HAP-1 (cell line): Measurements from ENCODE around the gene NID1.

Source experiments
- DNase-seq, 2 experiments: peaks; one replicate each; pipeline ENCODE4 v3.0.0-alpha.2; 2016 to 2020; ENCODE audit warnings: low spot score in 2 of 2
- H3K27me3 ChIP-seq: fragments of 250-450 bp; sonication (Bioruptor Pico); 2 replicates; pipeline ENCODE4 v1.5.1; 2020; ENCODE audit warnings: low read depth, mild to moderate bottlenecking, moderate library complexity
- H3K36me3 ChIP-seq: fragments of 250-450 bp; sonication (Bioruptor Pico); replicated peaks from 2 replicates; pipeline ENCODE4 v1.5.1; 2020; ENCODE audit warnings: mild to moderate bottlenecking
- H3K4me1 ChIP-seq: fragments of 250-450 bp; sonication (Bioruptor Pico); 2 replicates; pipeline ENCODE4 v1.5.1; 2020; ENCODE audit warnings: mild to moderate bottlenecking
- H3K4me3 ChIP-seq: fragments of 250-450 bp; sonication (Bioruptor Pico); 2 replicates; pipeline ENCODE4 v1.5.1; 2020; ENCODE audit warnings: mild to moderate bottlenecking, moderate library complexity
- H3K9me3 ChIP-seq: fragments of 250-450 bp; sonication (Bioruptor Pico); 2 replicates; pipeline ENCODE4 v1.5.1; 2020; ENCODE audit warnings: mild to moderate bottlenecking, moderate library complexity
- in situ Hi-C: fragments of 300-500 bp; cut with MboI; formaldehyde crosslinking; loops from 3 replicates; pipeline ENCODE4 v1.14.3; 2020; ENCODE audit warnings: low sequenced_read_pairs, inconsistent platforms, mixed read lengths

Gene NID1

DNA sequence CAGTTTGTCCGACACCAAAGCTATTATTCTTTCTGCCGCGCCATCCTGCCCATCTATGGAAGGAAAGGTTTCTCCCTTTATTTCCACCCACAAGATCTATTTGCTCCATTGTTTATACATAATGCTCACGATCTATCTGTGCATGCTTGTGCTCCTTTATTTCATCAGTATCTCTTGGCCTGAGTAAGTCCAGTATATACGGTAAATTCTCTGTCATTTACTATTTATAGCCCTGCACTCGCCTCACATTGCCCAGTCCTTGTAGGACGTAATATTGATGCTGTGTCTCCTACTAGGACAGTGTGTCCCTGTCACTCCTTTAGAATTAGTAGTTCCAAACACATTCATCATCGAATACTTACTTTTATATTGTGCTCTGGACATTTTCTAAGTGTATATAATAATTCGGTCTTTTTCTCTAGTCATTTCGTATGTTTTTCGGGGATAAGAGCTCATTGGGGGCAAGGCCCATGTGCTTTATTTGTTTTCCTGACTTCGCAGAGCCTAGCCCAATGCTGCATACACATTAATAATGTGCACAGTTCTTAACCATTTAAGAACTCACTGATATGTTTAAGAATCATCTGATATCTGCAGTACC lies 3.1 kb upstream of the NID1 start:
- DNase-seq: peak in 1 of 2 experiments; percentile 14
- in situ Hi-C loops: no loop called here
- no peaks in the 10 kb centered on the region for H3K27me3 ChIP-seq
- no peaks in the 10 kb centered on the region; the same call in 1 of the 2 replicates for H3K4me1 ChIP-seq
- H3K36me3 ChIP-seq: no peaks in the 10 kb centered on the region
- no peaks in the 10 kb centered on the region for H3K9me3 ChIP-seq
- no peak overlapping the region for H3K4me3 ChIP-seq

DNA sequence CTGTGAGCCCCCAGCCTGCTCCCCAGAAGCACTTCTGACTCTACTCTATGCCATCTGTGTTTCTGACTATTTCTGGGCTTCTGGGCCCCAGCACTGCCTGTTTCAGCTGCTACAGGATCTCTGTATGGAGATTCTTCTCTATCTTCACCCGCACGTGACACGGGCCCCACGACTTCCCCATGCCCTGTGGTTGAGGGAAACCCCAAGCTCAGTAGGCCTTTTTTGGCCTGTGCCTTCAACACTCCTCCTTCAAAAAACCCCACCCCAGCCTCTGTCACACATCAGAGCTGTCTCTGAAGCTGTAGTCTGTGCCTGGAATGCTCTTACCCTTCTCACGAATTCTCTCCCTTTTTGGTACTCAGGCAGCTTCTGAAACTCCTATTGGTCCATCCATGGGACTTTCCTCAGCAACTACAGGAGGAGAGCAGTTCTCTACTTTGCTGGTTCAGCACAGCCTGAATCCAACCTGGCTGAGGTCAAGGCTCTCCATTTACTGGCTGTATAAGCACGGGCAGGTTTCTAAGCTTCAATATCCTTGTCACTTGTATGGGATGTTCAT lies 2.0 kb upstream of the NID1 start:
- no peaks in the 10 kb centered on the region for H3K9me3 ChIP-seq
- in situ Hi-C loops: no loop called here
- no peak for DNase-seq
- H3K27me3 ChIP-seq: no peaks in the 10 kb centered on the region
- no peaks in the 10 kb centered on the region; the same call in 1 of the 2 replicates for H3K4me1 ChIP-seq
- H3K36me3 ChIP-seq: no peaks in the 10 kb centered on the region
- no peak overlapping the region for H3K4me3 ChIP-seq

- Histone ChIP-seq H3K27me3 (no peaks in the 10 kb centered on the region), H3K9me3 (no peaks in the 10 kb centered on the region), H3K4me1 (no peaks in the 10 kb centered on the region; the same call in 1 of the 2 replicates), H3K4me3 (no peak overlapping the region), H3K36me3 (no peaks in the 10 kb centered on the region)
- no peak for DNase-seq
- in situ Hi-C loops: no loop called here
Measured at GRCh38 chr1:236066054-236066453, 1.2 kb upstream of the NID1 start.

DNA sequence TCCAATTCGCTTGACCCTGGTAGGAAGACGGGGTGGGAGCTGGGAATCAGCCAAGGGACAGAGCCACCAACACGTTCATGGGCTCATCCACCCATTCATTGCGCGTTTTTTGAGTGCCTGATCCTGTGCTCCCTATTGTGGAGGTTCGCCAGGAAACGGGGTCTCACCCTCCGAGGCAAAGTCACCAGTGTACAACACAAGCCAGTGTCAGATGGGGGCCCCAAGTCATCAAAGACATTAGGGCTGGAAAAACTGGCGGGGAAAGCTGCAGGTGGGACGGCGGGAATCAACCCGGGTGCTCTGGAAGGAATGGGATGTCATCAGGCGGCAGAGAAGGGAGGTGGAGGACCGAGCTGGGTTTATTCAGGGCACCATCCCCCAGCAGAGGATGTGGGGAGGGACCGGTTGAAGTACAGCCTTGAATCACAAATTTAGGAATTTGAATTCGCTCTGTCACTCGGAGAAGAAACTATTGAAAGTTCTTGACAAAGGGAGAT lies 667 bp upstream of the NID1 start:
- DNase-seq: no peak
- in situ Hi-C loops: no loop called here
- Histone ChIP-seq H3K36me3 (no peaks in the 10 kb centered on the region), H3K27me3 (no peaks in the 10 kb centered on the region), H3K9me3 (no peaks in the 10 kb centered on the region), H3K4me3 (peak overlapping the region; percentile 85), H3K4me1 (no peaks in the 10 kb centered on the region; the same call in 1 of the 2 replicates)

- no peaks in the 10 kb centered on the region for H3K27me3 ChIP-seq
- in situ Hi-C loops: no loop called here
- peaks cover 3% of the 10 kb centered on the region; the same call in 1 of the 2 replicates for H3K4me1 ChIP-seq
- peak overlapping the region; percentile 85 for H3K4me3 ChIP-seq
- DNase-seq: peak; percentile 23 to 69
- no peaks in the 10 kb centered on the region for H3K36me3 ChIP-seq
- H3K9me3 ChIP-seq: no peaks in the 10 kb centered on the region
Measured at GRCh38 chr1:236063919-236064673, 794 bp downstream of the NID1 start.

DNA sequence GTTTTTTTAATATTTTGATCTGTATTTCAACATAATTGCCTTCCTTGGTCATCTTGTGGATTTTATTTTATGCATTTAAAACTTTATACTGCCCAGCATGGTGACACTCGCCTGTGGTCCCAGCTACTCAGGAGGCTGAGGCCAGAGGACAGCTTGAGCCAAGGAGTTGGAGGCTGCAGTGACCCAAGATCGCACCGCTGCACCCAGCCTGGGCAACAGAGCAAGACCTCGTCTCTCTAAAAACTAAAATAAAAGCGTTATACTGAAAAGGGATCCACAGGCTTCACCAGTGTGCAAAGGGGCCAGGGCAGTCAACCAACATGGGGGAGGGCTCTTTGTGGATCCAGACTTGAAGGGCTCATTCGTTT lies 1.4 kb downstream of the NID1 start:
- Histone ChIP-seq H3K4me1 (peaks cover 3% of the 10 kb centered on the region), H3K36me3 (no peaks in the 10 kb centered on the region), H3K27me3 (no peaks in the 10 kb centered on the region), H3K4me3 (peak overlapping the region; percentile 85), H3K9me3 (no peaks in the 10 kb centered on the region)
- DNase-seq: no peak
- in situ Hi-C loops: no loop called here

DNA sequence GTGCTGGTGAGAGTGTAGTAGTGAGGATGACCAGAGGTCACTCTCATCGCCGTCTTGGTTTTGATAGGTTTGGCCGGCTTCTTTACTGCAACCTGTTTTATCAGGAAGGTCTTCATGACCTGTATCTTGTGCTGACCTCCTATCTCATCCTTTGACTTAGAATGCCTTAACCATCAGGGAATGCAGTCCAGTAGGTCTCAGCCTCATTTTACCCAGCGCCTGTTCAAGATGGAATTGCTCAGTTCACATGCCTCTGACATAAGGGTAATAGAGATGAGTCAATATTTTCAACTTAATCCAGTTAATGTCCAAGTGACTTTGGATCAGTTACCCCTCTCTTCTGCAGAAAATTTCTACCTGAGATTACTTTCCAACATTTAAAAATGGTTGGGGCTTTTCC lies 4.6 kb downstream of the NID1 start:
- H3K4me3 ChIP-seq: no peak overlapping the region
- H3K27me3 ChIP-seq: no peaks in the 10 kb centered on the region
- in situ Hi-C loops: no loop called here
- no peak for DNase-seq
- H3K4me1 ChIP-seq: peaks cover 8% of the 10 kb centered on the region
- no peaks in the 10 kb centered on the region for H3K9me3 ChIP-seq
- H3K36me3 ChIP-seq: no peaks in the 10 kb centered on the region

DNA sequence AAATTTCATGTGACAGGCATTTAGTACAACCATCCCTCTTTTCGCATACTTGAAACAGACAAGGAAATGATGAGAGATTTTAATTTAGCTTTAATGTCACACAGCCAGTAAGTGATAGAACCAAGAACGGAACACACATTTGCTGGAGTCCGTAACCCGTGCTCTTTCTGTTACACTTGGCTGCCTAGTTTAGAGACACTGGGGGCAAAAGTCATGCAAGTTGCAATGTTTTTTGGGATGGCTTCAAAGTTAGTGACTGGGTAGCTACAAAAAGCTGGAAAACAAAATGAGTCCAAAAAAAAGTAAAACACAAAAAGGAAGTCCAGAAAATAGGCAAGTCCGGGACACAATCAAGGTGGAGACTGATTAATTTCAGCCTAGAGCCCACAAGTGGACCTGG lies 5.9 kb downstream of the NID1 start:
- no peak overlapping the region for H3K4me3 ChIP-seq
- no peaks in the 10 kb centered on the region for H3K27me3 ChIP-seq
- no peaks in the 10 kb centered on the region for H3K36me3 ChIP-seq
- no peak for DNase-seq
- in situ Hi-C loops: no loop called here
- peaks cover 8% of the 10 kb centered on the region for H3K4me1 ChIP-seq
- H3K9me3 ChIP-seq: no peaks in the 10 kb centered on the region

DNA sequence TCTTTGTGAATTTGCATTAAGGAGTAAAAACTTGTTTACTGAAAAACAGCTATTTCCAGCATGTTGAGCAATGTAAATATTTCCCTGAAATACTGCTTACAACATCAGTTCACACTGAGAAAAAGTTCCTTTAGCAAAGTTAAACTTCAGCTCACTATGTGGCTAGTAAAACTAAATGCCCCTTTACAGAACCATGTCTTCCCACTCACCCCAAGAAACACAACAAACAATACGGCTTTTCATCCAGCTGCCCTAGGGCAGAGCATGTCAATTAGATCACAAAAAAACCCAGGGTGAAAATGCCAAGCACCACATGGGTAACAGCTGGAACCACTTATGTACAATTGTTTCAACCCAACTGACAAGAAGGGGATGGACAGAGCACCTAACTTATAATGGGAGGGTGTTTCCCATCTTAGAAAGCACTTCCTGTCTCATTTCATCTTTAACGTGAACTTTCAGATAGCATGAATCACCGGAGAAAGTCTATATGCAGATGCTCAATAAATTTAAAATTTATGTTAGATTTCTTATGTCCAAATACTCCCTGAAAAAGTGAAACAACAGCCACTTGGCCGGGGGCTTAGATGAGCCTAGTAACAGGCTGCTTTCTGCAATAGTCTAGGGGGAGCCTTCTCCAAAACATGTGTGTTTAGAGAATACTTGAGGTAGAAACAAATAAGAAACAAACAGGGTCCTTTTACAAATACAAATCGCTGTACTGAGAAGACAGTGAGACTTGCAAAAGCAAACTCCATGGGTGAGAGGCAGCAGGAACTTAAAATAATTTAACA lies 6.6 kb downstream of the NID1 start:
- no peaks in the 10 kb centered on the region for H3K36me3 ChIP-seq
- in situ Hi-C loops: no loop called here
- peak in 1 of 2 experiments; percentile 12 for DNase-seq

GRCh38 chr1:236057546-236057945 lies 7.3 kb downstream of the NID1 start:
- no peaks in the 10 kb centered on the region for H3K9me3 ChIP-seq
- peaks cover 8% of the 10 kb centered on the region for H3K4me1 ChIP-seq
- no peaks in the 10 kb centered on the region for H3K27me3 ChIP-seq
- DNase-seq: no peak
- in situ Hi-C loops: no loop called here
- H3K36me3 ChIP-seq: no peaks in the 10 kb centered on the region
- no peak overlapping the region for H3K4me3 ChIP-seq

More for the DNA sequence above, 6.6 kb downstream of the NID1 start:
- H3K27me3 ChIP-seq: no peaks in the 10 kb centered on the region
- peaks cover 8% of the 10 kb centered on the region for H3K4me1 ChIP-seq
- H3K9me3 ChIP-seq: no peaks in the 10 kb centered on the region
- no peak overlapping the region for H3K4me3 ChIP-seq

DNA sequence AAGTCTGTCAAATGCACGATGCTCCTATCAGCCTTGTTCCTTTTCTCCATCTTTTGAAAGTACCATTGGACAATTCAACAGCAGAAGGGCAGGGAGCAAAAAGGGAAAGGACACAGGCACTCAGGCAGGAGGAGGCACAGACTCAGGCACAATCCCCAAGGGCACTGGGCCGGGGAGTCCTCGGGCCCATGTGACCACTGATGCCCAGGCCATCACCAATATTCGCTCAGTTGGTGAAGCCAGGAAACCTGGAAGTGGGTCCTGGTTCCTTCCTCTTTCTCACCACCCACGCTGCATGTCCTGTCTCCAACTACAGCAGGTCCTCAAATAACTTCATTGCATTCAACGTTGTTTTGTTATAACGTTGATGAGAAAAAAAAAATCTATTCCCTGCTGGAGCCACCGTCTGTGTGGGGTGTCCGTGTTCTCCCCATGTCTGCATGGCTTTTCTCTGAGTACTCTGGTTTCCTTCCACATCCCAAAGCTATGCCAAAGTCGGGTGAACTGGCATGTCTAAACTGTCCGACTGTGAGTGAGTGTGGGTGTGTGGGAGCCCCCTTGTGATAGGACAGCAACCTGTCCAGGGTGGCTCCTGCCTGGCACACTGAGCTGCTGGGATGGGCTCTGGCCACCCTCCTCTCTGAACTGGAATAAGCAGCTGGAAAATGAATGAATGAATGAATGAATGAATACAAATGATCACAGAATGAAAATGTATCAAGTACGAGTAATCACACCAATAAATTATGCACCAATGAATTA lies 12.5 kb downstream of the NID1 start:
- in situ Hi-C loops: no loop called here
- H3K9me3 ChIP-seq: no peaks in the 10 kb centered on the region
- no peaks in the 10 kb centered on the region for H3K27me3 ChIP-seq
- no peaks in the 10 kb centered on the region for H3K4me1 ChIP-seq
- H3K4me3 ChIP-seq: no peak overlapping the region
- 0 out of 2 replicates have a peak, but pooled peaks cover under 1% of the 10 kb centered on the region for H3K36me3 ChIP-seq
- DNase-seq: no peak

- no peaks in the 10 kb centered on the region for H3K9me3 ChIP-seq
- in situ Hi-C loops: no loop called here
Measured at GRCh38 chr1:236051242-236051791, 13.6 kb downstream of the NID1 start.

DNA sequence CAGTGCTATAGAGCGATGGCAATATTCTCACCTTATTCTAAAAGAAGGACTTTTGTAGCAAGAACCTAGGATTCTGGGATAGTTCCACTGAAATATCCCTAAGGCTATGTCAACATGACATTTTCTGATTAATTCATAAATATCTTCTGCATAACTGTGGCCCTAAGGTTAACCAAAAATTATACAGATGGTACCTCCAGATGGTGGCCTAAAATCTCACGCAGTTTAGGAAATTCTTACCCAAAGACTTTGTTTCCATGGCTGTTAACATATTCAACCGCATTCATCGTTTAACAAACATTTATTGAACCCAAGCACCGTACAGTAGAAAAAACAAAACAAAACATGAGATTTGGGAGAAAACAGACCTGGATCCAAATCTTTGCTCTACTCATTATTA lies 19.1 kb downstream of the NID1 start:
- no peak overlapping the region for H3K4me3 ChIP-seq
- no peak for DNase-seq
- H3K27me3 ChIP-seq: no peaks in the 10 kb centered on the region
- H3K36me3 ChIP-seq: peaks cover 25% of the 10 kb centered on the region
- no peaks in the 10 kb centered on the region for H3K4me1 ChIP-seq
- in situ Hi-C loops: no loop called here
- H3K9me3 ChIP-seq: no peaks in the 10 kb centered on the region

More at GRCh38 chr1:236051242-236051791, 13.6 kb downstream of the NID1 start:
- Histone ChIP-seq H3K4me3 (no peak overlapping the region), H3K27me3 (no peaks in the 10 kb centered on the region), H3K36me3 (peaks cover 8% of the 10 kb centered on the region; the same call in 1 of the 2 replicates), H3K4me1 (no peaks in the 10 kb centered on the region)
- no peak for DNase-seq
